Large intestine (tissue), 3 donors: ENCODE results near the gene RMC1. TPM values are rescaled to one million over a fixed set of nuclear protein-coding genes. Genes with fewer than 3 reads are reported as not detected.

Experiments used
- DNase-seq, 2 donors: peaks; one replicate each; pipeline versions ENCODE4 v3.0.0 to v3.0.0-alpha.2; 2013
- H3K27ac ChIP-seq: one replicate; pipeline ENCODE4 v1.5.1; 2013; ENCODE audit warnings: low read length
- H3K27me3 ChIP-seq: 2 replicates; pipeline ENCODE4 v1.6.1; 2013; ENCODE audit warnings: low read length; ENCODE audit not compliant: control insufficient read depth, insufficient read depth
- H3K36me3 ChIP-seq: 2 replicates; pipeline ENCODE4 v1.6.1; 2013; ENCODE audit warnings: low read length; ENCODE audit not compliant: control insufficient read depth, insufficient read depth
- H3K4me1 ChIP-seq: one replicate; pipeline ENCODE4 v1.6.1; 2013; ENCODE audit warnings: low read length; ENCODE audit not compliant: control insufficient read depth, insufficient read depth
- H3K4me3 ChIP-seq: one replicate; pipeline ENCODE4 v1.5.1; 2013; ENCODE audit warnings: low read length
- H3K9me3 ChIP-seq: one replicate; pipeline ENCODE4 v1.6.1; 2013; ENCODE audit warnings: mild to moderate bottlenecking, low read depth, low read length, moderate library complexity; ENCODE audit not compliant: control insufficient read depth
- WGBS: methylation state at CpG from one replicate; pipeline ENCODE4 v1.1.5; 2013; ENCODE audit warnings: low lambda C conversion rate; ENCODE audit not compliant: insufficient coverage; 5-methylcytosine and 5-hydroxymethylcytosine counted together
- polyA plus RNA-seq: library from polyadenylated mRNA; unstranded; fragments of 120-200 nt; gene quantifications from one replicate; pipeline ENCODE4 v1.2.1, GENCODE V29; 2013

Gene RMC1
- polyA plus RNA-seq, 1 donor: 14.4 TPM

GRCh38 chr18:23542461-23542860, 39.1 kb downstream of the RMC1 start:
- Histone ChIP-seq H3K27me3 (no peaks in the 10 kb centered on the region), H3K36me3 (peaks cover 73% of the 10 kb centered on the region), H3K4me3 (no peak overlapping the region), H3K4me1 (peaks cover under 1% of the 10 kb centered on the region), H3K9me3 (no peaks in the 10 kb centered on the region), H3K27ac (no peak overlapping the region)
- no CpG with 5 or more reads among the region's 2 CpGs for WGBS
- DNase-seq: no peak

- Histone ChIP-seq H3K4me1 (peaks cover 7% of the 10 kb centered on the region), H3K27me3 (no peaks in the 10 kb centered on the region), H3K36me3 (peaks cover 49% of the 10 kb centered on the region), H3K27ac (no peak overlapping the region), H3K4me3 (no peak overlapping the region), H3K9me3 (no peaks in the 10 kb centered on the region)
- 53% methylated on average over 3 of the region's 13 CpGs for WGBS
- DNase-seq: no peak
These were observed 42.0 kb downstream of the RMC1 start for GRCh38 chr18:23545247-23545789.

GRCh38 chr18:23547306-23547705, 44.0 kb downstream of the RMC1 start:
- Histone ChIP-seq H3K27me3 (no peaks in the 10 kb centered on the region), H3K27ac (peak overlapping the region; percentile 65), H3K4me1 (peaks cover 7% of the 10 kb centered on the region), H3K9me3 (no peaks in the 10 kb centered on the region), H3K36me3 (peaks cover 51% of the 10 kb centered on the region), H3K4me3 (no peak overlapping the region)
- WGBS: no CpG with 5 or more reads among the region's 3 CpGs
- no peak for DNase-seq

- WGBS: no CpG with 5 or more reads among the region's 3 CpGs
- Histone ChIP-seq H3K36me3 (peaks cover 51% of the 10 kb centered on the region), H3K4me1 (peaks cover 7% of the 10 kb centered on the region), H3K4me3 (no peak overlapping the region), H3K27ac (peak overlapping the region; percentile 65), H3K9me3 (no peaks in the 10 kb centered on the region), H3K27me3 (no peaks in the 10 kb centered on the region)
- peak; percentile 70 to 81 for DNase-seq
These were observed 44.5 kb downstream of the RMC1 start for GRCh38 chr18:23547846-23548245.

- DNase-seq: no peak
- peaks cover 7% of the 10 kb centered on the region for H3K4me1 ChIP-seq
- H3K36me3 ChIP-seq: peaks cover 51% of the 10 kb centered on the region
- no peaks in the 10 kb centered on the region for H3K9me3 ChIP-seq
- peak overlapping the region; percentile 65 for H3K27ac ChIP-seq
- WGBS: no CpG with 5 or more reads among the region's 2 CpGs
- H3K4me3 ChIP-seq: no peak overlapping the region
- no peaks in the 10 kb centered on the region for H3K27me3 ChIP-seq
These were observed 45.0 kb downstream of the RMC1 start for GRCh38 chr18:23548275-23548674.

- Histone ChIP-seq H3K4me1 (peaks cover 7% of the 10 kb centered on the region), H3K9me3 (no peaks in the 10 kb centered on the region), H3K27me3 (no peaks in the 10 kb centered on the region), H3K27ac (peak overlapping the region; percentile 65), H3K36me3 (peaks cover 51% of the 10 kb centered on the region), H3K4me3 (no peak overlapping the region)
- no CpG with 5 or more reads among the region's 3 CpGs for WGBS
- no peak for DNase-seq
These were observed 45.4 kb downstream of the RMC1 start for GRCh38 chr18:23548719-23549118.

GRCh38 chr18:23550898-23551297, 47.6 kb downstream of the RMC1 start:
- DNase-seq: no peak
- Histone ChIP-seq H3K27me3 (no peaks in the 10 kb centered on the region), H3K27ac (no peak overlapping the region)

GRCh38 chr18:23551978-23552377, 48.7 kb downstream of the RMC1 start:
- H3K4me1 ChIP-seq: peaks cover 7% of the 10 kb centered on the region
- DNase-seq: no peak
- no peaks in the 10 kb centered on the region for H3K27me3 ChIP-seq
- H3K27ac ChIP-seq: no peak overlapping the region
- no peaks in the 10 kb centered on the region for H3K9me3 ChIP-seq
- H3K4me3 ChIP-seq: no peak overlapping the region
- H3K36me3 ChIP-seq: peaks cover 60% of the 10 kb centered on the region
- WGBS: 100% methylated on average over 1 of the region's 3 CpGs

More at GRCh38 chr18:23550898-23551297, 47.6 kb downstream of the RMC1 start:
- H3K4me3 ChIP-seq: no peak overlapping the region
- H3K9me3 ChIP-seq: no peaks in the 10 kb centered on the region
- H3K4me1 ChIP-seq: peaks cover 7% of the 10 kb centered on the region
- peaks cover 58% of the 10 kb centered on the region for H3K36me3 ChIP-seq

GRCh38 chr18:23552505-23552904, 49.2 kb downstream of the RMC1 start:
- peaks cover 6% of the 10 kb centered on the region for H3K4me1 ChIP-seq
- no peak overlapping the region for H3K27ac ChIP-seq
- H3K27me3 ChIP-seq: no peaks in the 10 kb centered on the region
- H3K4me3 ChIP-seq: no peak overlapping the region
- no peak for DNase-seq
- no peaks in the 10 kb centered on the region for H3K9me3 ChIP-seq
- peaks cover 62% of the 10 kb centered on the region for H3K36me3 ChIP-seq
- WGBS: 100% methylated on average over 1 of the region's 11 CpGs

GRCh38 chr18:23553887-23554286, 50.6 kb downstream of the RMC1 start:
- Histone ChIP-seq H3K9me3 (no peaks in the 10 kb centered on the region), H3K27me3 (no peaks in the 10 kb centered on the region), H3K4me1 (no peaks in the 10 kb centered on the region), H3K27ac (no peak overlapping the region), H3K4me3 (no peak overlapping the region), H3K36me3 (peaks cover 68% of the 10 kb centered on the region)
- no peak for DNase-seq
- no CpG with 5 or more reads among the region's 6 CpGs for whole genome bisulfite sequencing

GRCh38 chr18:23556145-23556780, 53.0 kb downstream of the RMC1 start:
- H3K27ac ChIP-seq: peak overlapping the region; percentile 39
- no peaks in the 10 kb centered on the region for H3K27me3 ChIP-seq
- WGBS: 100% methylated on average over 4 of the region's 19 CpGs
- no peaks in the 10 kb centered on the region for H3K9me3 ChIP-seq
- H3K4me3 ChIP-seq: no peak overlapping the region
- peaks cover 75% of the 10 kb centered on the region for H3K36me3 ChIP-seq
- H3K4me1 ChIP-seq: no peaks in the 10 kb centered on the region
- peak in 1 of 2 donors; percentile 46 for DNase-seq
